WTC11 (cell line): ENCODE data around the gene MFNG. TPM values are rescaled to one million over a fixed set of nuclear protein-coding genes. Genes with fewer than 3 reads are reported as not detected.

ENCODE experiments used
- ATF1 ChIP-seq: sonication (generic); formaldehyde crosslinking; IDR thresholded peaks from 2 replicates; pipeline ENCODE4 v1.8.1; 2023; ENCODE audit warnings: mild to moderate bottlenecking, moderate library complexity, missing genetic modification reagents
- ATF6 ChIP-seq: sonication (generic); formaldehyde crosslinking; IDR thresholded peaks from 2 replicates; pipeline ENCODE4 v1.8.1; 2023; ENCODE audit warnings: mild to moderate bottlenecking, missing genetic modification reagents
- CREM ChIP-seq: sonication (generic); formaldehyde crosslinking; IDR thresholded peaks from 2 replicates; pipeline ENCODE4 v1.8.1; 2022; ENCODE audit warnings: mild to moderate bottlenecking, missing genetic modification reagents, moderate library complexity
- ESRRA ChIP-seq: sonication (generic); formaldehyde crosslinking; IDR thresholded peaks from 2 replicates; pipeline ENCODE4 v1.8.1; 2022; ENCODE audit warnings: mild to moderate bottlenecking, missing genetic modification reagents, borderline replicate concordance
- ETV6 ChIP-seq: sonication (generic); formaldehyde crosslinking; IDR thresholded peaks from 2 replicates; pipeline ENCODE4 v1.8.1; 2022; ENCODE audit warnings: mild to moderate bottlenecking, missing genetic modification reagents
- FOXJ3 ChIP-seq: sonication (generic); formaldehyde crosslinking; IDR thresholded peaks from 2 replicates; pipeline ENCODE4 v1.9.0; 2021; ENCODE audit warnings: missing genetic modification reagents, mild to moderate bottlenecking, borderline replicate concordance
- FOXK1 ChIP-seq: sonication (generic); formaldehyde crosslinking; IDR thresholded peaks from 2 replicates; pipeline ENCODE4 v1.8.0; 2022; ENCODE audit warnings: mild to moderate bottlenecking, moderate library complexity, missing genetic modification reagents
- GABPB1 ChIP-seq: sonication (generic); formaldehyde crosslinking; IDR thresholded peaks from 2 replicates; pipeline ENCODE4 v1.8.1; 2023; ENCODE audit warnings: mild to moderate bottlenecking, missing genetic modification reagents
- GRHL2 ChIP-seq: fragments of 250-450 bp; sonication (Bioruptor Pico); IDR thresholded peaks from 2 replicates; pipeline ENCODE4 v1.8.0; 2022; ENCODE audit warnings: mild to moderate bottlenecking, moderate library complexity; ENCODE audit not compliant: insufficient replicate concordance, severe bottlenecking
- HMGXB4 ChIP-seq: sonication (generic); formaldehyde crosslinking; IDR thresholded peaks from 2 replicates; pipeline ENCODE4 v1.8.1; 2023; ENCODE audit warnings: mild to moderate bottlenecking, moderate library complexity, missing genetic modification reagents
- IRF2 ChIP-seq: sonication (generic); formaldehyde crosslinking; IDR thresholded peaks from 2 replicates; pipeline ENCODE4 v1.8.0; 2022; ENCODE audit warnings: low read depth, missing genetic modification reagents, borderline replicate concordance
- JAZF1 ChIP-seq: fragments of 250-450 bp; sonication (Bioruptor Pico); IDR thresholded peaks from 2 replicates; pipeline ENCODE4 v1.9.0; 2021; ENCODE audit warnings: moderate library complexity, mild to moderate bottlenecking, inconsistent platforms
- JUN ChIP-seq: sonication (generic); formaldehyde crosslinking; IDR thresholded peaks from 2 replicates; pipeline ENCODE4 v1.8.0; 2023; ENCODE audit warnings: mild to moderate bottlenecking, missing genetic modification reagents
- MXD4 ChIP-seq: fragments of 250-450 bp; sonication (Bioruptor Pico); IDR thresholded peaks from 2 replicates; pipeline ENCODE4 v1.8.0; 2021; ENCODE audit warnings: mild to moderate bottlenecking, moderate library complexity, borderline replicate concordance
- MYBL2 ChIP-seq: sonication (generic); formaldehyde crosslinking; IDR thresholded peaks from 2 replicates; pipeline ENCODE4 v1.8.1; 2023; ENCODE audit warnings: mild to moderate bottlenecking, moderate library complexity, missing genetic modification reagents
- NFYB ChIP-seq: sonication (generic); formaldehyde crosslinking; conservative IDR thresholded peaks from 2 replicates; pipeline ENCODE4 v1.8.0; 2022; ENCODE audit warnings: low read depth, missing genetic modification reagents
- NR3C1 ChIP-seq: sonication (generic); formaldehyde crosslinking; conservative IDR thresholded peaks from 2 replicates; pipeline ENCODE4 v1.8.1; 2023; ENCODE audit warnings: low read depth, mild to moderate bottlenecking, missing genetic modification reagents
- RELA ChIP-seq: sonication (generic); formaldehyde crosslinking; IDR thresholded peaks from 2 replicates; pipeline ENCODE4 v1.8.1; 2022; ENCODE audit warnings: missing genetic modification reagents, mild to moderate bottlenecking, borderline replicate concordance
- SP1 ChIP-seq: sonication (generic); formaldehyde crosslinking; conservative IDR thresholded peaks from 2 replicates; pipeline ENCODE4 v1.8.1; 2022; ENCODE audit warnings: missing genetic modification reagents
- ZNF138 ChIP-seq: sonication (generic); formaldehyde crosslinking; conservative IDR thresholded peaks from 2 replicates; pipeline ENCODE4 v1.8.1; 2022; ENCODE audit warnings: mild to moderate bottlenecking, moderate library complexity, missing genetic modification reagents
- ZNF423 ChIP-seq: fragments of 250-450 bp; sonication (Bioruptor Pico); IDR thresholded peaks from 2 replicates; pipeline ENCODE4 v2.1.2; 2022; ENCODE audit warnings: mild to moderate bottlenecking, moderate library complexity
- total RNA-seq: library from RNA; stranded (reverse); gene quantifications from 3 replicates; pipeline ENCODE4 v1.2.3, GENCODE V29; 2021
- TF ChIP-seq, protein P1 (sequence below): sonication (generic); formaldehyde crosslinking; conservative IDR thresholded peaks from 2 replicates; pipeline ENCODE4 v1.8.1; 2023; ENCODE audit warnings: mild to moderate bottlenecking, low read depth, missing genetic modification reagents, moderate library complexity
- TF ChIP-seq, protein P2 (sequence below): fragments of 250-450 bp; sonication (Bioruptor Pico); IDR thresholded peaks from 2 replicates; pipeline ENCODE4 v1.9.0; 2021; ENCODE audit warnings: mild to moderate bottlenecking, borderline replicate concordance
- TF ChIP-seq, protein P3 (sequence below): fragments of 250-450 bp; sonication (Bioruptor Pico); IDR thresholded peaks from 2 replicates; pipeline ENCODE4 v1.9.0; 2021; ENCODE audit warnings: mild to moderate bottlenecking
- TF ChIP-seq, protein P4 (sequence below): sonication (generic); formaldehyde crosslinking; conservative IDR thresholded peaks from 2 replicates; pipeline ENCODE4 v1.8.1; 2022; ENCODE audit warnings: mild to moderate bottlenecking, missing genetic modification reagents

Gene MFNG
- total RNA-seq, 1 experiment from 2014 or later: 3.2 TPM

- TF ChIP-seq ZNF138 (CRISPR knock-in tag): no peak
- TF ChIP-seq SP1 (CRISPR knock-in tag): no peak; the same call in 1 of the 2 replicates
- no peak for TF ChIP-seq ETV6 (CRISPR knock-in tag)
- no peak for TF ChIP-seq FOXJ3 (CRISPR knock-in tag)
- no peak for TF ChIP-seq JUN (CRISPR knock-in tag)
- TF ChIP-seq CREM: no peak
- TF ChIP-seq, protein P1, sequence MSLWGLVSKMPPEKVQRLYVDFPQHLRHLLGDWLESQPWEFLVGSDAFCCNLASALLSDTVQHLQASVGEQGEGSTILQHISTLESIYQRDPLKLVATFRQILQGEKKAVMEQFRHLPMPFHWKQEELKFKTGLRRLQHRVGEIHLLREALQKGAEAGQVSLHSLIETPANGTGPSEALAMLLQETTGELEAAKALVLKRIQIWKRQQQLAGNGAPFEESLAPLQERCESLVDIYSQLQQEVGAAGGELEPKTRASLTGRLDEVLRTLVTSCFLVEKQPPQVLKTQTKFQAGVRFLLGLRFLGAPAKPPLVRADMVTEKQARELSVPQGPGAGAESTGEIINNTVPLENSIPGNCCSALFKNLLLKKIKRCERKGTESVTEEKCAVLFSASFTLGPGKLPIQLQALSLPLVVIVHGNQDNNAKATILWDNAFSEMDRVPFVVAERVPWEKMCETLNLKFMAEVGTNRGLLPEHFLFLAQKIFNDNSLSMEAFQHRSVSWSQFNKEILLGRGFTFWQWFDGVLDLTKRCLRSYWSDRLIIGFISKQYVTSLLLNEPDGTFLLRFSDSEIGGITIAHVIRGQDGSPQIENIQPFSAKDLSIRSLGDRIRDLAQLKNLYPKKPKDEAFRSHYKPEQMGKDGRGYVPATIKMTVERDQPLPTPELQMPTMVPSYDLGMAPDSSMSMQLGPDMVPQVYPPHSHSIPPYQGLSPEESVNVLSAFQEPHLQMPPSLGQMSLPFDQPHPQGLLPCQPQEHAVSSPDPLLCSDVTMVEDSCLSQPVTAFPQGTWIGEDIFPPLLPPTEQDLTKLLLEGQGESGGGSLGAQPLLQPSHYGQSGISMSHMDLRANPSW (CRISPR knock-in tag): no peak
- no peak; the same call in 1 of the 2 replicates for TF ChIP-seq FOXK1 (CRISPR knock-in tag)
- TF ChIP-seq, protein P2, sequence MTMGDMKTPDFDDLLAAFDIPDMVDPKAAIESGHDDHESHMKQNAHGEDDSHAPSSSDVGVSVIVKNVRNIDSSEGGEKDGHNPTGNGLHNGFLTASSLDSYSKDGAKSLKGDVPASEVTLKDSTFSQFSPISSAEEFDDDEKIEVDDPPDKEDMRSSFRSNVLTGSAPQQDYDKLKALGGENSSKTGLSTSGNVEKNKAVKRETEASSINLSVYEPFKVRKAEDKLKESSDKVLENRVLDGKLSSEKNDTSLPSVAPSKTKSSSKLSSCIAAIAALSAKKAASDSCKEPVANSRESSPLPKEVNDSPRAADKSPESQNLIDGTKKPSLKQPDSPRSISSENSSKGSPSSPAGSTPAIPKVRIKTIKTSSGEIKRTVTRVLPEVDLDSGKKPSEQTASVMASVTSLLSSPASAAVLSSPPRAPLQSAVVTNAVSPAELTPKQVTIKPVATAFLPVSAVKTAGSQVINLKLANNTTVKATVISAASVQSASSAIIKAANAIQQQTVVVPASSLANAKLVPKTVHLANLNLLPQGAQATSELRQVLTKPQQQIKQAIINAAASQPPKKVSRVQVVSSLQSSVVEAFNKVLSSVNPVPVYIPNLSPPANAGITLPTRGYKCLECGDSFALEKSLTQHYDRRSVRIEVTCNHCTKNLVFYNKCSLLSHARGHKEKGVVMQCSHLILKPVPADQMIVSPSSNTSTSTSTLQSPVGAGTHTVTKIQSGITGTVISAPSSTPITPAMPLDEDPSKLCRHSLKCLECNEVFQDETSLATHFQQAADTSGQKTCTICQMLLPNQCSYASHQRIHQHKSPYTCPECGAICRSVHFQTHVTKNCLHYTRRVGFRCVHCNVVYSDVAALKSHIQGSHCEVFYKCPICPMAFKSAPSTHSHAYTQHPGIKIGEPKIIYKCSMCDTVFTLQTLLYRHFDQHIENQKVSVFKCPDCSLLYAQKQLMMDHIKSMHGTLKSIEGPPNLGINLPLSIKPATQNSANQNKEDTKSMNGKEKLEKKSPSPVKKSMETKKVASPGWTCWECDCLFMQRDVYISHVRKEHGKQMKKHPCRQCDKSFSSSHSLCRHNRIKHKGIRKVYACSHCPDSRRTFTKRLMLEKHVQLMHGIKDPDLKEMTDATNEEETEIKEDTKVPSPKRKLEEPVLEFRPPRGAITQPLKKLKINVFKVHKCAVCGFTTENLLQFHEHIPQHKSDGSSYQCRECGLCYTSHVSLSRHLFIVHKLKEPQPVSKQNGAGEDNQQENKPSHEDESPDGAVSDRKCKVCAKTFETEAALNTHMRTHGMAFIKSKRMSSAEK: no peak
- TF ChIP-seq, protein P3, sequence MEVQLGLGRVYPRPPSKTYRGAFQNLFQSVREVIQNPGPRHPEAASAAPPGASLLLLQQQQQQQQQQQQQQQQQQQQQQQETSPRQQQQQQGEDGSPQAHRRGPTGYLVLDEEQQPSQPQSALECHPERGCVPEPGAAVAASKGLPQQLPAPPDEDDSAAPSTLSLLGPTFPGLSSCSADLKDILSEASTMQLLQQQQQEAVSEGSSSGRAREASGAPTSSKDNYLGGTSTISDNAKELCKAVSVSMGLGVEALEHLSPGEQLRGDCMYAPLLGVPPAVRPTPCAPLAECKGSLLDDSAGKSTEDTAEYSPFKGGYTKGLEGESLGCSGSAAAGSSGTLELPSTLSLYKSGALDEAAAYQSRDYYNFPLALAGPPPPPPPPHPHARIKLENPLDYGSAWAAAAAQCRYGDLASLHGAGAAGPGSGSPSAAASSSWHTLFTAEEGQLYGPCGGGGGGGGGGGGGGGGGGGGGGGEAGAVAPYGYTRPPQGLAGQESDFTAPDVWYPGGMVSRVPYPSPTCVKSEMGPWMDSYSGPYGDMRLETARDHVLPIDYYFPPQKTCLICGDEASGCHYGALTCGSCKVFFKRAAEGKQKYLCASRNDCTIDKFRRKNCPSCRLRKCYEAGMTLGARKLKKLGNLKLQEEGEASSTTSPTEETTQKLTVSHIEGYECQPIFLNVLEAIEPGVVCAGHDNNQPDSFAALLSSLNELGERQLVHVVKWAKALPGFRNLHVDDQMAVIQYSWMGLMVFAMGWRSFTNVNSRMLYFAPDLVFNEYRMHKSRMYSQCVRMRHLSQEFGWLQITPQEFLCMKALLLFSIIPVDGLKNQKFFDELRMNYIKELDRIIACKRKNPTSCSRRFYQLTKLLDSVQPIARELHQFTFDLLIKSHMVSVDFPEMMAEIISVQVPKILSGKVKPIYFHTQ (CRISPR knock-in tag): no peak
- no peak for TF ChIP-seq NR3C1 (CRISPR knock-in tag)
- no peak for TF ChIP-seq JAZF1 (CRISPR knock-in tag)
- TF ChIP-seq ATF6 (CRISPR knock-in tag): no peak
- TF ChIP-seq IRF2 (CRISPR knock-in tag): no peak
- peak; percentile 53; the same call in 1 of the 2 replicates for TF ChIP-seq HMGXB4 (CRISPR knock-in tag)
- no peak for TF ChIP-seq GABPB1 (CRISPR knock-in tag)
- TF ChIP-seq MXD4 (CRISPR knock-in tag): no peak
- TF ChIP-seq NFYB (CRISPR knock-in tag): no peak
- TF ChIP-seq, protein P4, sequence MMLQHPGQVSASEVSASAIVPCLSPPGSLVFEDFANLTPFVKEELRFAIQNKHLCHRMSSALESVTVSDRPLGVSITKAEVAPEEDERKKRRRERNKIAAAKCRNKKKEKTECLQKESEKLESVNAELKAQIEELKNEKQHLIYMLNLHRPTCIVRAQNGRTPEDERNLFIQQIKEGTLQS (CRISPR knock-in tag): no peak
- TF ChIP-seq RELA (CRISPR knock-in tag): no peak
- TF ChIP-seq ESRRA (CRISPR knock-in tag): no peak
- TF ChIP-seq ZNF423: no peak
- no peak for TF ChIP-seq ATF1 (CRISPR knock-in tag)
- no peak for TF ChIP-seq MYBL2 (CRISPR knock-in tag)
- no peak for TF ChIP-seq GRHL2 (CRISPR knock-in tag)
These were observed 66.1 kb downstream of the MFNG start (continued) for GRCh38 chr22:37419969-37420685.
